WTC11 (cell line): ENCODE data around the gene BNIP1.

Experiments
- CBFB ChIP-seq: sonication (generic); formaldehyde crosslinking; IDR thresholded peaks from 2 replicates; pipeline ENCODE4 v1.8.1; 2022; ENCODE audit warnings: mild to moderate bottlenecking, low read depth, missing genetic modification reagents
- CTCF ChIP-seq: fragments of 200-600 bp; IDR thresholded peaks from 2 replicates; pipeline ENCODE4 v1.8.0; 2022; ENCODE audit warnings: antibody characterized with exemption
- KAT7 ChIP-seq: sonication (generic); formaldehyde crosslinking; IDR thresholded peaks from 2 replicates; pipeline ENCODE4 v1.8.1; 2023; ENCODE audit warnings: missing genetic modification reagents, mild to moderate bottlenecking, borderline replicate concordance
- USF2 ChIP-seq: sonication (generic); formaldehyde crosslinking; IDR thresholded peaks from 2 replicates; pipeline ENCODE4 v1.8.1; 2023; ENCODE audit warnings: mild to moderate bottlenecking, missing genetic modification reagents, moderate library complexity
- TF ChIP-seq, protein P1 (sequence below): sonication (generic); formaldehyde crosslinking; IDR thresholded peaks from 2 replicates; pipeline ENCODE4 v1.8.1; 2022; ENCODE audit warnings: low read depth, mild to moderate bottlenecking, moderate library complexity, missing genetic modification reagents, borderline replicate concordance
- TF ChIP-seq, protein P2 (sequence below): fragments of 250-450 bp; sonication (Bioruptor Pico); IDR thresholded peaks from 2 replicates; pipeline ENCODE4 v2.1.2; 2022; ENCODE audit warnings: mild to moderate bottlenecking, moderate library complexity

DNA sequence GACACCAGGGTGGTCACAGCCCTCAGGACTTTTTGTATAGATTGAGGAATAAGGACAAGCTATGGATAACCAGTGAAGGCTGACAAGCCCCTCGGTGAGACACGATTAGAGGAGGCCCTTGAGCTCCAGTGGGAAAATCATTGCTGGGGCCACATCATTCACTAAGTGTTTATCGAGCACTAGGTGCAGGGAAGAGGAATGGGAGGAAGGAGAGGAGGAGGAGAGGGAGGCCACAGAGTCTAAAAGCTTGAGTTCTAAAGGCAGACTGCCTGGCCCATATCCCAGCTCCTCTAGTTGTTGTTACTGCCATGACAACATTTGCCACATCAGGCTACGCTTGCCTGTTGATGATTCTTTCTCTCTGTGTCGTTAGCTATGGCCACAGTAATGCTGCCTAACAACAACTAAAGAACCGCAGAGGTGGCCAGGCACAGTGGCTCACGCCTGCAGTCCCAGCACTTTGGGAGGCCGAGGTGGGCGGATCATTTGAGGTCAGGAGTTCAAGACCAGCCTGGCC, 53.1 kb downstream of the BNIP1 start:
- no peak for TF ChIP-seq KAT7 (CRISPR knock-in tag)
- TF ChIP-seq CTCF: no peak
- TF ChIP-seq, protein P1, sequence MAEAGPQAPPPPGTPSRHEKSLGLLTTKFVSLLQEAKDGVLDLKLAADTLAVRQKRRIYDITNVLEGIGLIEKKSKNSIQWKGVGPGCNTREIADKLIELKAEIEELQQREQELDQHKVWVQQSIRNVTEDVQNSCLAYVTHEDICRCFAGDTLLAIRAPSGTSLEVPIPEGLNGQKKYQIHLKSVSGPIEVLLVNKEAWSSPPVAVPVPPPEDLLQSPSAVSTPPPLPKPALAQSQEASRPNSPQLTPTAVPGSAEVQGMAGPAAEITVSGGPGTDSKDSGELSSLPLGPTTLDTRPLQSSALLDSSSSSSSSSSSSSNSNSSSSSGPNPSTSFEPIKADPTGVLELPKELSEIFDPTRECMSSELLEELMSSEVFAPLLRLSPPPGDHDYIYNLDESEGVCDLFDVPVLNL: no peak
- no peak for TF ChIP-seq USF2
- TF ChIP-seq CBFB (CRISPR knock-in tag): no peak
- TF ChIP-seq, protein P2, sequence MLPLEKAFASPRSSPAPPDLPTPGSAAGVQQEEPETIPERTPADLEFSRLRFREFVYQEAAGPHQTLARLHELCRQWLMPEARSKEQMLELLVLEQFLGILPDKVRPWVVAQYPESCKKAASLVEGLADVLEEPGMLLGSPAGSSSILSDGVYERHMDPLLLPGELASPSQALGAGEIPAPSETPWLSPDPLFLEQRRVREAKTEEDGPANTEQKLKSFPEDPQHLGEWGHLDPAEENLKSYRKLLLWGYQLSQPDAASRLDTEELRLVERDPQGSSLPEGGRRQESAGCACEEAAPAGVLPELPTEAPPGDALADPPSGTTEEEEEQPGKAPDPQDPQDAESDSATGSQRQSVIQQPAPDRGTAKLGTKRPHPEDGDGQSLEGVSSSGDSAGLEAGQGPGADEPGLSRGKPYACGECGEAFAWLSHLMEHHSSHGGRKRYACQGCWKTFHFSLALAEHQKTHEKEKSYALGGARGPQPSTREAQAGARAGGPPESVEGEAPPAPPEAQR (CRISPR knock-in tag): no peak
